Measurements from ENCODE around the gene AFAP1L1. TPM values are rescaled to one million over a fixed set of nuclear protein-coding genes. Genes with fewer than 3 reads are reported as not detected.
A peak's percentile ranks its signal among the peaks of the same experiment; 100 is the strongest.

AFAP1L1 gene
- total RNA-seq, 1 donor from 2014 or later = 239 TPM

DNA sequence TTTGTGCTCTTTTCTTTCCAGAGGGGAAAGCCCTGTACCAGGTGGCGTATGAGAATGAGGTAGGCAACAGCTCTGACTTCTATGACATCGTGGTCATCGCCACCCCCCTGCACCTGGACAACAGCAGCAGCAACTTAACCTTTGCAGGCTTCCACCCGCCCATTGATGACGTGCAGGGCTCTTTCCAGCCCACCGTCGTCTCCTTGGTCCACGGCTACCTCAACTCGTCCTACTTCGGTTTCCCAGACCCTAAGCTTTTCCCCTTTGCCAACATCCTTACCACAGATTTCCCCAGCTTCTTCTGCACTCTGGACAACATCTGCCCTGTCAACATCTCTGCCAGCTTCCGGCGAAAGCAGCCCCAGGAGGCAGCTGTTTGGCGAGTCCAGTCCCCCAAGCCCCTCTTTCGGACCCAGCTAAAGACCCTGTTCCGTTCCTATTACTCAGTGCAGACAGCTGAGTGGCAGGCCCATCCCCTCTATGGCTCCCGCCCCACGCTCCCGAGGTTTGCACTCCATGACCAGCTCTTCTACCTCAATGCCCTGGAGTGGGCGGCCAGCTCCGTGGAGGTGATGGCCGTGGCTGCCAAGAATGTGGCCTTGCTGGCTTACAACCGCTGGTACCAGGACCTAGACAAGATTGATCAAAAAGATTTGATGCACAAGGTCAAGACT, 96.5 kb downstream of the AFAP1L1 start:
- DNase-seq (ENCODE audit: low read depth) = no peak

DNA sequence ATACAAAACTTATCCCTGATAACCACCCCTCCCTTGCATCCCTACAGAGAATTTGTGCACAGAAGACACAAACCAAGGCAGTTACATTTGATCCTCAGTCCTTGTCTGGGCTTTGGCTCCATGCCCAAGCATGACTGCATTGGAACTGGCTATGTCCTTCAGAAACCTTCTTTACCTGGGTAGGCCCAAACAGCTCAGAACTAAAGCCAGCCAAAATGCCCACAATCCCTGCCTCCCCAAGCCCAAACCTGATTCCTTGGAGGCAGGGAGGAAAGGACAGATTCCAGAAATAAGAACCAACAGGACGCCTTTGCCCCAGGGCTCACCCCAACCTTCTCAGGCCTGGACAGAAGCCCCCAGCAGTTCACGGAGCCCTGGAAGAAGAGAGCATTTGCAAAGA, 99.2 kb downstream of the AFAP1L1 start:
- DNase-seq (ENCODE audit: low read depth) = peak; percentile 43

DNA sequence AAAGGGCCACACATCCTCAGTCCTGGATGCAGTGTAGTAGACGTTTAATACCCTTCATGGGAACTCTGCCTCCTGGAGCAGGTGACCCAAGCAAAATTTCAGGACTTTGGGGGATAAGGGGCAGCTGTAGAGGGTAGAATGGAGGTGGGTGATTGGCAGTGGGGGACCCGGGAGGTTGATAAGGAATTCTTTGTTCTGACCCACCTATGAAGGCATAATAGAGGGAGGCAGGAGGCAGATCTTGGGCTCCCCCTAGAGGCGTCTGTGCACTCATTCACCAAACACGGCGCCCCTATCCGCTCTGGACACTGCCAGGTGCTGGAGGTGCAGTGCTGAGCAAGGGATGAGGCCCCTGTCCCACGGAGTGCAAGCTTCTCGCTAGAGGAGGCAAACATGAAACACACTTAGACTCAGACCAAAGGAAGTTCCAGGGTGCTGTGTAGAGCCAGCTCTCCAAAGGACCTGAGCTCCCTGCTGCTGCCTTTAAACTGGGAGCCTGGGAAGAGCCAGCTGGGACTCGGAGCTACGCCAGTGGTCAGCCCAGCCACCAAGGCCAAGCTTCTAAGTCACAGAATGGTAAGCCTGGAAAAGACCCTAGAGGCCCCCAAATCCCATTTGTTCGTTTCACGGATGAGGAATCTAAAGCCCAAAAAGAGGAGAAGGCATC, 99.8 kb downstream of the AFAP1L1 start:
- peak; percentile 81 for DNase-seq (ENCODE audit: low read depth)

DNA sequence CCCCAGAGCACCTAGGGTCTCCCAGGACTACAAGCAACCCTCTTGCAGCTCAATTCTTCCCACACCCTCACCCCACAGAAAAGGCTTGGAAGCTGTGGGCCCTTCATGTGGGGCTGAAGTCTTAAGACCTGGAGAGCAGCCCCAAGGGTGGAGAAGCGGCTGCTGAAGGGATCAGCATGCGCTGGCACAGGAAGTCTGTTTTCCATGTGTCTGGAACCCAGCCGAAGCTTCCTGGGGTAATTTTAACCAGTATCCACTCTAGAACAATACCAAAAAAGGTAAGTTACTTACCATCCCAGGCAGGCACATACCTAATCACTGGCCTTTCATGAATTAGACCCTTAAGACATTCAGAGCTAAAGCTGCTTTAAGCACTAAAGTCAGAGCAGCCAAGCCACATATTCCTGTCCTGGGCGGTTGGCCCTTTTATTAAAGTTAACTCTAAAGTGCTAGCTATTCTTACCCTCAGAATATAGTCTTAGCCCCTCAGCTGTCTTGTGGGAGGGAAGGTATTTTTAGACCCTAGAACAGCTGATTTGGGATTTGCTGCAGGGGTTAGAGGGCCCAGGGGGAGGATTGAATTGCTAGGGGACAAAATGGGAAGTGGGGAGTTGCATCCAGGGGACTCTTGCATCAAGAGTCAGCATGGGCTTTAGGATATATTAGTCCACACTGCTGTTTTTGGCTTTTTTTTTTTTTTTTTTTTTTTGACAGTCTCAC, 100.6 kb downstream of the AFAP1L1 start:
- DNase-seq (ENCODE audit: low read depth) = peak; percentile 89

DNA sequence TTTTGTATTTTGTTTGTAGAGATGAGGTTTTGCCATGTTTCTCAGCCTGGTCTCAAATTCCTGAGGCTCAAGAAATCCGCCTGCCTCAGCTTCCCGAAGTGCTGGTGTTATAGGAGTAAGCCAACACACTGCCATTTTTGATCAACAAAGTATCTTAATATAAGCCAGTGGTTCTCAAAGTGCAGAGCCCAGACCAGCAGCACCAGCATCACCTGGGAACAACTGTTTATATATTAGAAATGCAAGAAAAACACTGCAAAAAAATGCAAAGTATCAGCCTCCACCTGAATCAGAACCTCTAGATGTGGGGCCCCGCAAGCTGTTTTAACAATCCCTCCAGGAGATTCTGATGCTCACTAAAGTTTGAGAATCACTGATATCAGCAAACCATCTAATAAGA, 101.3 kb downstream of the AFAP1L1 start:
- DNase-seq (ENCODE audit: low read depth) = no peak

DNA sequence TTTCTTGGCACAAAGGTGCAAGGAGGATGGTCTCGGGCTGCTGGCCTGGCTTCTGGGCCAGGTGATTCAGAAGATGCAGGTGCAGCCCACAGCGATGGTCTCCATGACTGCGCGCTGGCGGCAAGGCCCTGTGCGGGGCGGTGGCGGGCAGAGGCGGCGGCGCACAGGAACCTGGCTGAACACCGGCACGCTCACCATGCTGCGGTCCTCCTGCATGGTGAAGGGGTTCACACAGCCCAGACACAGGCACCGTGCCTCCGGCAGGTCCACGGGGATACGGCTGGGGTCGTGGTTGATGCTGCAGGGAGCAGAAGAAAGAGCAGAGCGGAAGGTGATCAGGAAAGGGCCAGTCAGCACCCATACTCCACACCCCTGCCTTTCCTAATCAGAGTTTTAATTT, 102.6 kb downstream of the AFAP1L1 start:
- no peak for DNase-seq (ENCODE audit: low read depth)

DNA sequence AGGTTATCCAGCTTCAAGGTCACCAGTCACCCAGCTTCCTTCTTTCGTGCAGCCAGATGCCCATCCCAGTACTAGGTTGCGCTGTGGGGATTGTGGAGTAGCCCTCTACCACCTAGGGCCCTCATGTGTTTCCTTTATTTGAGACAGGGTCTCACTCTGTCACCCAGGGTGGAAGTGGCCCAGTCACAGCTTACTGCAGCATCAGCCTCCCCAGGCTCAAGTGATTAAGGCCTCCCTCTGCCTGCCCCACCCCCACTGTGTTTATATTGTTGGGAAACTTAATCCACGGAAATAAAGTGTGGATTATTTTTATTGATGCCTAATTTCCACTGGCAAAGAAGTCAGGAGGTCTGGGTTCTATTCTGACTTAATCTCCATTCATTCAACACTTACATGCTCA, 103.1 kb downstream of the AFAP1L1 start:
- DNase-seq (ENCODE audit: low read depth) = no peak

DNA sequence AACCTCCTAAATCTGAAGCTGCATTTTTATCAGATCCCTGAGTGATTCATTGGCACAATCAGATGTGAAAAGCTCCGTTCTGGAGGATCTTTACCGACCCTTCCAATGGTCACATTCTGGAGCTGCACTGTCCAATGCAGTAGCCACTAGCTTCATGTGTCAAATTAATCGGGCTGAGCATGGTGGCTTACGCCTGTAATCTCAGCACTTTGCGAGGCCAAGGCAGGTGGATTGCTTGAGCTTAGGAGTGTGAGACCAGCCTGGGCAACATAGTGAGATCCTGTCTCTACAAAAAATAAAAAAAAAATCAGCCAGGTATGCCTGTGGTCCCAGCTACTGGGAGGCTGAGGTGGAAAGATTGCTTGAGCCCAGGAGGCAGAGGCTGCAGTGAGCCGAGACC, 103.8 kb downstream of the AFAP1L1 start:
- DNase-seq (ENCODE audit: low read depth) = no peak

DNA sequence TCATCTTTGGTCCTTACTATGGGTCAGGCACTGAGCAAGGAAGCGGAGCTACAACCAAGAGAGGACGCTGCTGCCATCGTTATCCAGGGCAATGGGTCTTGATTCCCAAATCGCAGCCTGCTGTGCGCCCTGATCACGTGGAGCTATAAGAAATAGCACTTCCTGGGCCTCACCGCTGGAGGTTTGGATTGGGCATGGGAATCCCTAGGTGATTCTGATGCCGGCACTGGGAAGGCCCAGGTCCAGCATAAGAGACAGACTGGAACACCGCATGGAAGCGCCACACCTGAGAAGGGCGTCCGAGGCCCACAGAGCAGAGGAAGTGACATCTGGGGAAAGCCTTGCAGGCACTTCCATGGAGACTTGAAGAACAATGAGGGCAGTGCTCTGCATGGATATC, 104.4 kb downstream of the AFAP1L1 start:
- DNase-seq (ENCODE audit: low read depth) = no peak

DNA sequence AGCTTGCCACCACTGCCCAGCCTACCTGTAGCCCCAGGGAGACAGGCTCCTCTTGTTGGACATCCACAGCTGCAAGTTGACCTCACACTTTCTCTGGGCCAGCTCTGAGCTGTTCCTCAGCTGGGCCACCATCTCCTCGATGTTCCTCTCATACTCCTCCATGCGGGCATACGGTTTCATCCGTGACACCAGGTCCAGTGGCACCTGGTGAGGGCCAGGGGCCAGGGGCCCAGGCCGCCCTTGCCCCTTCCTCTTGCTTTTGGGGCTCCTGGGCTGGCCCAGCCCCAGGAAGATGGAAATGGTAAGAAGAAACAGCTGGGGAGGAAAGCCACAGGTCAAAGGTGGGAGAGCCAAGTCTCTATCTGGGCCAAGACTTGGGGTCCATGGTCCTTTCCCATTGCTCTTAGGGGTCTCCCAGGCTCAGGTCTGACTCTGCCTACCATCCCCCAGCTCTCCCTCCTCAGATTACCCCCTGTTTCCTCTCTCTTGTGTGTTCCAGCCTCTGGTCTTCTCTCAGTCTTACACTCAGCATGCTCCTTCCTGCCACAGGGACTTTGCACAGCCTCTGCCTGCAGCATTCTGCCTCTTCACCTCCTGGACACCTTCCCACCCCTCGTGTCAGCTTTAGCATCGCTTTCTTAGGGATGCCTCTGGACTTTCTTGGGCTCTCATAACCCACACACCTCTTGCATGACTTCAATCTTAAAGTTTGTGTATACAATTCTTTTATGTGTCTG, 105.2 kb downstream of the AFAP1L1 start:
- no peak for DNase-seq (ENCODE audit: low read depth)

DNA sequence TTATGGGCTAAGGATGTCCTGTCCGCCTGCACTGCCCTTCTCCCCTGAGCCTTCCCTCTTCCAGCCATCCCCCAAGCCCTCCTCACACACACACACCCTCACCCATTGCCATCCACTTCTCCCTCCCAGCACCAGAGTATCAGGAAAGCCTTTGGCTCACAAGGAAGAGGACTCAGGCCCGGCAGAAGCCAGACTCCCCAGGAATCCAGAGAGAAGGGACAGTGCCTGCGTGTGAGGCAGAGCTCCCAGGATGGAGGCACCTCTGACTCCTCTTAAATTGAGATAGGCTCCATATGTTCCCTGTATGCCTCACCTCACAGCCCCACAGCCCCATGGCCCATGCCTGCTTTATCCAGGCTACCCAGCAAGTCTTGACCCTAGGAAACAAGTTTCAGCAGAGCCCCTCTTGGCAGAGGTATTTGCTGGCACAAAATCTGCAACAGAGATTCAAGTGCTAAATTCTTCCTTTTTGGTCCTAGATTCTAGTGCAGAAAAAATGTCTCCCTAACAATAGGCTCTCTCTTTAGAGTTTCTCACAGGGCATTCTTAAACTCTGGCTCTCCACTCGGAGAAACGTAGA, 106.7 kb downstream of the AFAP1L1 start:
- no peak for DNase-seq (ENCODE audit: low read depth)

DNA sequence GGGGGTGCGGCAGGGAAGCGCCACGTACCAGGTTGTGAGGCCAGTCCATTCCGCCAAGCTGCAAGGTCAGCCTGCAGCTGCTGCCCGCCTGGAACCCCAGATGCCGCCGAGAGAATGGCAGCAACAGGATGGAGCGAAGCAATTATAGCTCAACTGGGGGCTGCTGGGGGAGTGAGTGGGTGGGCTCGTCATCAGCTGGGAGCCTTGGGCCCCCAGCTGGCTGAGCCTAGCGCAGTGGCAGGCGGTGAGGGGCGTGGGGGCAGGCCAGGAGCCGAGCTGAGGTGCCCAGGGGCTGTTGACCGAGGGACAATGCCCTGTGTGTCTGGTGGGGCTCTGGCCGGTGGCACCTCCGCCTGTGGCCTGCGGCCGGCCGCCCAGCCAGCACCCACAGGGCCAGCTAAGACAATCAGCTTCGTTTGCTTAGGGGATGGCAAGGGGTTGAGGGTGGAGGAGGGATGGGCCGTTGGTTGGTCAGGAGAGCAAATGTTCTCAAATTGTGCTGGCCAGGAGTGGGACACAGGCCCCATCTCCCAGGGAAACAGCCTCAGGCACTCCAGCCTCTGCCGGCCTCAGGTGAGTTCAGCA, 107.6 kb downstream of the AFAP1L1 start, which contains the start of gene IL17B:
Gene IL17B, minus strand, starts transcription at position 116 of the 585 bp plus-strand sequence. Its CDS starts 67 bp downstream, at position 49.
- DNase-seq (ENCODE audit: low read depth) = peak; percentile 43

DNA sequence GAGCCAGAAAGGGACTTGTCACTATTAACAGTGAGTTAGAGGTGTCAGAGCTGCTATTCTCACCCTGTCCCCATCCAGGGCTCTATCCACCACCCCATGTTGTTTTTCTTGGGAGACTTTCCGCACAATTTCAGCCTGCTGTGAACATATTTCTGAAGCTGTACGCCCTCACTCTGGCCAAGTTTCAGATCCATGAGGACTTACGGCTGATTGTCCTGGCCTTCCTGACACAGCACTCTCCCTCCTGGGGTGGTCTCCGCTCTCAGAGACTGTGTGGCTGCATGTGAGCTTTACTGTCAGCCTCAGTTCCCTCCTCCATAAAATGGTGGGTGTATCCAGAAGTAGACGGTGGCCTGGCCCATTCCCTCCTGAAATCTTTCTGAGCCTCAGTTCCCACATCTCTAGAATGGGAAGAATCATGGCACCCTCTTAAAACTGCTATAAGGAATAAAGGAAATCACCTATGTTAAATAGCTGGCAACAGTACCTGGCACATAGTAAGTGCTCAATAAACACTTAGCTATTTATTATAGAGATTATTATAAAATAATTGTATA, 108.2 kb downstream of the AFAP1L1 start:
- no peak for DNase-seq (ENCODE audit: low read depth)

DNA sequence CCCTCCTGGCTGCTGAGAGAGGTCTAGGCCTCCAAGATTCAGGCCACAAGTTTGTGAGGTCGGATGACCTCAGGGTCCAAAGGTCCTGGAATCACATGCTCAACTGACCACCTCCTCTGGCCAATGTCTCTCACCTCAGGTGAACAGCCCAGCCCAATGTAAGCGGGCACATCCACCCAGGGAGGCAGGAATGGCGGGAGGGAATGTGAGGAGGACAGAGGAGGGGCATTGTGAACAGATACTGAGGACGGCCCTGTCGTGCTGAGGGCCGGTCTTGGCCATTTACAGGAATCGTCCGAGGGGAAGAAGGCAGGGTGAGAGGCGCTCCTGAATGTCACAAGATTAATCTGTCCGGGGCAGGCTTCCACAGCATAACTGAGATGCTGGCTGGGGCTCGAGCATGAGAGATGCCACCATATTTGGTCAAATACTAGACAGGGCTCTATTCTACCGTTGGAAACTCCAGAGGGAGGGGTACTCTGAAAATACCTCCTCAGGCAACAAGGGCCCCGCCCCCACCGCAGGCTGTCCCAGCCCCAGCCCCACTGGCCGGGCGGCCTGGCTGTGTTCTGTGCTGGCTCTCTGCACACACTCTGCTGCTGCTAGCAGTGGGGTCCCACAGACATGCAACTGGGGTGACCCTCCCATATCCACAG, 108.9 kb downstream of the AFAP1L1 start:
- no peak for DNase-seq (ENCODE audit: low read depth)

DNA sequence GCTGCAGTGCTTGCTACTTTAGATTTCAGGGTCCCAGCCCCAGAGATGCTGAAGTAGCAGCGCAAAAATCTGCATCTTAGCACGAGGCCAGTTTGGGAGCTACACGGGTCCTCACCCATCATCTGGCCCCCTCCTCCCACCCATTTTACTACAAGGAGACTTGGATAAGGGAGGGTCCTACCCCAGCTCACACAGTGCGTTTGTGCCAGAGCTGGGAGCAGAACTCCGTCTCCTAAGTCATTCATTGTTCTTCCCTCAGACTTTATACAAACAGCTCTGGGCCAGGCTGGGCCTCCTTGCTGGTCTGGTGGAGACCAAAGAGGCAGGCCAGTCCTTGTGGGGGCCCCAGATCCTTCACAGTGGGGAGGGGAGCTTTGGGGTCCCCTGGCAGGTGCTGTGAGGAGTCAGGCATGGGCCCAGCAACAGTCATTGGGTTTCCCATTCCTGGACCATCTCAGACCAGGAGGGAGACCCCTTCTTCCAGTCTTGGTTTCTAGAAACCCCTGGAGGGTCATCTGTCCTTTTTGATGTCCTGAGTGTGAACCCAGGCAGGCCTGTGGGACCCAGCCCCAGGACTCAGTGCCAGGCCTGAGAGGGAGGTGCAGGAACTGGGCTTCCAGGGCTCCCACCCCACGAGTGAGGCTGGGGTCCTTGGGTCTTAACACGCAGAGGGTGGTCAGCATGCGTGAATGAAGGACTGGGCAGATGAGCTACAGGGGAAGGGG, 109.8 kb downstream of the AFAP1L1 start:
- DNase-seq (ENCODE audit: low read depth) = no peak

DNA sequence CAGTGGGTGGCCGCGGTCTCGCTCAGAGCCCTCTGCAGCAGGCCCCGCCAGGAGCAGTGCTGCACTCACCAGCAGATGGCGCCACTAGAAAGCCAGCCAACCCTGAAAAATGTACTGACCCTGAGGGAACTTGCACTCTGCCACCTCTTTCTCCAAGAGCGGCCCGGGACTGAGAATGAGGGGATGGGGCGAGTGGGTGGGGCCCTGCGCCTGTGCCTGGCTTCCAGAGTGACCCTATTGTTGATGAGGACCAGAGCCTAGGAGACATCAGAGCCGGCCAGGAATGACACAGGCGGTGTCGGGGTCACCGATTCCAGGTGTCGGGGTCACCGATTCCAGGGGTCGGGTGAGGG, 110.3 kb downstream of the AFAP1L1 start:
- peak; percentile 77 for DNase-seq (ENCODE audit: low read depth)

DNA sequence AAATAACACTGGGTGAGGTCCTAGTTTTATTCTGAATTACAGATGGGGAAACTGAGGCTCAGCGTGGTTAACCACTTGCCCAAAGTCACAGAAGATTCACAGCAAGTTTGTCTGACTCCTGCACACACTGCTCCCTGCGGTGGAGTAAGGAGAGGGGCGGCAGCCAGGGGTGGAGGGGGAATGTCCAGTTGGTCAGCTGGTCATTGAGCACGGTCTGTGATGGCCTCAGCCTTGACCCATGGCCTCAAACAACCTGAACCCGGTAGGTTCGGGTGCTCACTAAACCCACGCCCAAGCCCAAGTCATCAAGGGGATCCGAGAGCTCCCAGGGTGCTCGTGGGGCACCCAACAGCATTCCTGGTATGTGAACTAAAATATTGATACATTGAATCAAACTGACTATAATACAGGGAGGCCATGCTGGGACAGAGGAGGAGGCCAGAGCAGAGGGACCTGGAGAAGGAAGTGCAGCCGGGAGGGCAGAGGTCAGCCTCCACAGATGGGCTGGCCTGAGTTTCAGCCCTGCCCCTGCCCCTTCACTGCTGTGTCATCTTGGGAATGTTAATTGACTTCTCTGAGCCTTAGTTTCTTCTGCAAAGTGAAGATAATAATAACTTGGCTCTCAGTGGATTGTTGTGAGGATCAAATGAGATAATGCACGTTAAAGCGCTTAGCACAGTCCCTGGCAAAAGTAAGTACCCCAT, 111.0 kb downstream of the AFAP1L1 start:
- DNase-seq (ENCODE audit: low read depth) = no peak

DNA sequence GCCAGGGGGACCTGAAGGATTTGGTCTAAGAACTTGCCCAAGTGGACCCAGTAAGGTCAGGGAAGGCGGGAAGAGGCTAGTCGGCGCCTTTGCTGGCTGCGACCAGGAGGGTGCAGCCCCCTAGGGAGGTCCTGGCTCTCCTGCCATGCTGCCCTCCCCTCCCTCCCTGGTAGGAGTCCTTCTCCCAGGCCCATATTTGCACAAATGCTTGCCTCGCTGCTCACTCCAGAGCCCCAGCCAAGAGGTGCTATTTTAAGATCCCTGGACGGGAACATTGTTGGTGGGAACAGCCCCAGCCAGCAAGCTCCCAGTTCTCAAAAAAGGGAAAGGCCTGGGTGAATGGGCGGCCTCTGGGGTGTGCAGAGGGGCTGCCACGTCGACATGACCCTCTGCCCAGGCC, 111.7 kb downstream of the AFAP1L1 start:
- DNase-seq (ENCODE audit: low read depth) = peak; percentile 39

DNA sequence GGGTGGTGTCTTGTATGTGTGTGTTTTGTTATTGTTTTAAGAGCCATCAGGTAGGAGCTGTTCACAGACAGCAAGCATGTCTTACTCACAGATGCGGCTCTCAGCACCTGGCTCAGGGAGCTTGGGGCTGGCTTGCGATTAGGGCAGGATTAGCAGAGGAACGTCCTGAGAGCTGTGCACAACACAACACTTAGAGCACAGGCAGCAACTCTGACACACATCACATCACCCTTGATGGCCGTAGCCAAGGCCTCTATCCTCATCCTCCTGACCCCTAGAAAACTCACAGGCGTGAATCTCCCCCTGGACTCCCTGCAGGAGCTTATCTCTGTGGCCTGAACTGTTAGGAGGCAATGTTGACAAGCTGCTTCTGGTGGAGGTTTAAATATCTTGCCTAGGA, 114.5 kb downstream of the AFAP1L1 start:
- DNase-seq (ENCODE audit: low read depth) = no peak
